Colonic mucosa (tissue), 4 donors: ENCODE data around the gene TMEM61. TPM values are rescaled to one million over a fixed set of nuclear protein-coding genes. Genes with fewer than 3 reads are reported as not detected.

Experiments
- DNase-seq: peaks from one replicate; pipeline ENCODE4 v3.0.0-alpha.2; 2020
- H3K27ac ChIP-seq: fragments of 200-600 bp; one replicate; pipeline ENCODE4 v1.8.0; 2021
- H3K27me3 ChIP-seq: fragments of 200-600 bp; one replicate; pipeline ENCODE4 v1.8.0; 2021
- H3K36me3 ChIP-seq: fragments of 200-600 bp; one replicate; pipeline ENCODE4 v1.8.0; 2021
- H3K4me1 ChIP-seq: fragments of 200-600 bp; one replicate; pipeline ENCODE4 v1.8.0; 2021; ENCODE audit warnings: mild to moderate bottlenecking
- H3K4me3 ChIP-seq: fragments of 200-600 bp; one replicate; pipeline ENCODE4 v1.8.0; 2021
- H3K9ac ChIP-seq, 2 donors: one replicate each; pipeline ENCODE4 v1.7.0; 2013; ENCODE audit warnings: control low read depth in 2 of 2, low read depth in 2 of 2, low read length in 2 of 2
- H3K9me3 ChIP-seq: fragments of 200-600 bp; one replicate; pipeline ENCODE4 v1.8.0; 2021
- CTCF ChIP-seq: fragments of 200-600 bp; IDR thresholded peaks from one replicate; pipeline ENCODE4 v1.8.0; 2022; ENCODE audit warnings: antibody characterized with exemption, mild to moderate bottlenecking
- intact Hi-C: fragments of 100-400 bp; cut with DNase I; formaldehyde crosslinking; loops from one replicate; pipeline ENCODE4 v1.14.1; 2022
- total RNA-seq, 2 donors: library from RNA; stranded (reverse); fragmentation: NEBNext Ultra II Directional in 1 of 2; extraction: Animal tissue kit (Norgen Biotek cat#: 25700) in 1 of 2; gene quantifications; one replicate each; pipeline ENCODE4 v1.2.1, GENCODE V29; 2021
- donor health status: healthy.
- donor health status: DM: no; HTN: no; CAD: no.
- donor health status: DM: no; HTN: no; CAD: no.

Gene TMEM61
- total RNA-seq, 2 donors from 2014 or later = 11.0 to 13.4 TPM

- peaks cover 9% of the 10 kb centered on the region for H3K27me3 ChIP-seq
Observed at GRCh38 chr1:55041613-55042012, 61.2 kb downstream of the TMEM61 start.

More at GRCh38 chr1:55041613-55042012, 61.2 kb downstream of the TMEM61 start:
- TF ChIP-seq CTCF = no peak
- Histone ChIP-seq H3K4me1 (no peaks in the 10 kb centered on the region), H3K36me3 (no peaks in the 10 kb centered on the region), H3K4me3 (peak overlapping the region; percentile 57), H3K9me3 (no peaks in the 10 kb centered on the region), H3K27ac (no peak overlapping the region), H3K9ac (no peak overlapping the region)
- intact Hi-C loops = no loop called here
- no peak for DNase-seq

Other genes with a start within 250 kb of the TMEM61 start
- gene PARS2, start 216.1 kb upstream of the TMEM61 start, total RNA-seq = 10 to 100 TPM; 11.1 to 11.2 TPM
- gene TTC22, start 179.3 kb upstream of the TMEM61 start, total RNA-seq = 10 to 100 TPM; 52.4 to 80.6 TPM
- gene DHCR24, start 93.4 kb upstream of the TMEM61 start, total RNA-seq = 100 to 1,000 TPM; 254 to 310 TPM
- not detected for gene BSND, start 18.3 kb downstream of the TMEM61 start, total RNA-seq
- 10 to 100 TPM; 48.9 to 61.2 TPM for gene PCSK9, start 58.9 kb downstream of the TMEM61 start, total RNA-seq
- 10 to 100 TPM; 31.8 to 34.9 TPM for gene USP24, start 234.7 kb downstream of the TMEM61 start, total RNA-seq